Sigmoid colon (tissue), 4 donors: ENCODE results near the gene MAEA.

Experiments
- CTCF ChIP-seq, 4 experiments: fragments of 450-650 bp in 3 of 4; fragments of 200-600 bp in 1 of 4; IDR thresholded peaks; one replicate each; pipeline ENCODE4 v1.5.1; 2016 to 2019; ENCODE audit warnings: antibody characterized with exemption in 4 of 4, mild to moderate bottlenecking in 3 of 4, moderate library complexity in 2 of 4
- EP300 ChIP-seq, 4 donors: sonication (generic); formaldehyde crosslinking; IDR thresholded peaks; one replicate each; pipeline ENCODE4 v1.6.1; 2017; ENCODE audit warnings: antibody characterized with exemption in 4 of 4
- POLR2A ChIP-seq, 2 donors: fragments of 450-650 bp; IDR thresholded peaks; one replicate each; pipeline ENCODE4 v1.6.1; 2016; ENCODE audit warnings: antibody characterized with exemption in 2 of 2, mild to moderate bottlenecking in 2 of 2, moderate library complexity in 2 of 2
- POLR2AphosphoS5 ChIP-seq, 4 donors: sonication (generic); formaldehyde crosslinking; IDR thresholded peaks; one replicate each; pipeline ENCODE4 v1.6.1; 2017; ENCODE audit warnings: antibody characterized with exemption in 4 of 4

DNA sequence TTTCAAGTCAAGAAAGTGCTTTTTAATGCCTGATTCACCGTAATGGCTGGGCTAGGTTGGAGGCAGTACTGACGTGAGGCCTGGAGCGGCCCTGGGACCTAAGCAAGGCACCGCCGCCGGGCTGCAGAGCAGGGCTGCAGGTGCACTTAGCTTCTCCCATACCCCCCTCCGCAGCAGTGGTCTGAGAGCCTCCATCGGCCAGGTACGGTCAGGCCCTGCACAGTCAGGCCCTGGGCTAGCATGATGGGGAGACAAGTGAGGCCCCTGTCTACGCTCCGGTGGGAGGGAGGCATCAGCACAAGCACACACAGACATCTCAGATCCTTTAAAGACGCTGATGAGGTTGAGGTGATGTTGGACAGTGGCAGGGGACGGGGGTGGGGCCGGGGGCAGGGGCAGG, 4.7 kb downstream of the MAEA start:
- no peak for TF ChIP-seq POLR2A (IDR thresholded peaks at IDR 0.05)
- no peak for TF ChIP-seq CTCF (IDR thresholded peaks at IDR 0.05)
- TF ChIP-seq POLR2AphosphoS5 (IDR thresholded peaks at IDR 0.05): no peak
- no peak for TF ChIP-seq EP300 (IDR thresholded peaks at IDR 0.05)
